ENCODE results near the gene P2RX6.

P2RX6 gene

GRCh38 chr22:20968281-20968977 lies 46.5 kb upstream of the P2RX6 start:
- TF ChIP-seq SIN3A (IDR thresholded peaks at IDR 0.05; ENCODE audit: borderline replicate concordance, insufficient read depth, low read length) (no peak), FOXP2 (optimal IDR thresholded peaks at IDR 0.05; ENCODE audit: borderline replicate concordance, extremely low read depth, extremely low read length, insufficient read depth) (no peak)
- TF ChIP-seq, protein P1, sequence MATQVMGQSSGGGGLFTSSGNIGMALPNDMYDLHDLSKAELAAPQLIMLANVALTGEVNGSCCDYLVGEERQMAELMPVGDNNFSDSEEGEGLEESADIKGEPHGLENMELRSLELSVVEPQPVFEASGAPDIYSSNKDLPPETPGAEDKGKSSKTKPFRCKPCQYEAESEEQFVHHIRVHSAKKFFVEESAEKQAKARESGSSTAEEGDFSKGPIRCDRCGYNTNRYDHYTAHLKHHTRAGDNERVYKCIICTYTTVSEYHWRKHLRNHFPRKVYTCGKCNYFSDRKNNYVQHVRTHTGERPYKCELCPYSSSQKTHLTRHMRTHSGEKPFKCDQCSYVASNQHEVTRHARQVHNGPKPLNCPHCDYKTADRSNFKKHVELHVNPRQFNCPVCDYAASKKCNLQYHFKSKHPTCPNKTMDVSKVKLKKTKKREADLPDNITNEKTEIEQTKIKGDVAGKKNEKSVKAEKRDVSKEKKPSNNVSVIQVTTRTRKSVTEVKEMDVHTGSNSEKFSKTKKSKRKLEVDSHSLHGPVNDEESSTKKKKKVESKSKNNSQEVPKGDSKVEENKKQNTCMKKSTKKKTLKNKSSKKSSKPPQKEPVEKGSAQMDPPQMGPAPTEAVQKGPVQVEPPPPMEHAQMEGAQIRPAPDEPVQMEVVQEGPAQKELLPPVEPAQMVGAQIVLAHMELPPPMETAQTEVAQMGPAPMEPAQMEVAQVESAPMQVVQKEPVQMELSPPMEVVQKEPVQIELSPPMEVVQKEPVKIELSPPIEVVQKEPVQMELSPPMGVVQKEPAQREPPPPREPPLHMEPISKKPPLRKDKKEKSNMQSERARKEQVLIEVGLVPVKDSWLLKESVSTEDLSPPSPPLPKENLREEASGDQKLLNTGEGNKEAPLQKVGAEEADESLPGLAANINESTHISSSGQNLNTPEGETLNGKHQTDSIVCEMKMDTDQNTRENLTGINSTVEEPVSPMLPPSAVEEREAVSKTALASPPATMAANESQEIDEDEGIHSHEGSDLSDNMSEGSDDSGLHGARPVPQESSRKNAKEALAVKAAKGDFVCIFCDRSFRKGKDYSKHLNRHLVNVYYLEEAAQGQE (IDR thresholded peaks at IDR 0.05; ENCODE audit: insufficient read depth in 1 of 2, low read depth in 2 of 2, low read length in 2 of 2) = no peak

DNA sequence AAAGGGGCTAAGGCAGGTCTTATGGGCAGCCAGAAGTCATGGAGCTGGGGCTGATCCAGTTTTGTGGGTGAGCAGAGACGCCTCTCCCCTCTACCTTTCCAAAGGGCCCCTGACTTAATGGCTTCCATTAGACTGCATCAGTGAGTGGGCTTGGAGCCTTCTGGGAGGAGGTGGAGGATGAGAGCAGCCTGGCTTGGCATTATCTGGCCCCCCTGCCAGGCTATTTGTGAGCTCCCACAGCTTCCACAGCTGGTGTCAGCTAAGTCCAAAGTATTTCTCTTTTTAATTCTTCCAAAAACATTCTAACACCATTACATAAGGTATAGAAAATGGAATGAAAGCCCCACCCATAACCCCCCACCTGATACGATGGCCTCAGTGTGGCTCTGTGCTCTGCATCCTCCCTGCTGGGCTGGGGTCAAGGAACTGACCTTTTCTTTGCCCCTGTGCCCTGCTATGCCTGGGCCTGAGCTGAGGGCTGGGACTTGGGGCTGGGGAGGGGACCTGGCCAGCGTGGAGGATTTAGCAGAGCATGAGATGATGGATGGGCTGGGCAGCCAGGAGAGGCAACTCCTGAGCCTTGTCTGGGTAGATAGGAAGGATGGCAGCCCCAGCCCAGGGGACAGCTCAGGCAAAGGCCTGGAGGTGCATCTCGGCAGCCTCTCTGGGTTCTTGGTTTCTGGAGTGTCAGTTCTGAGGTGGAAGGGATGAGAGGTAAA lies 43.9 kb upstream of the P2RX6 start:
- TF ChIP-seq POLR2AphosphoS5 (IDR thresholded peaks at IDR 0.05; ENCODE audit: low read depth, low read length) (no peak), TAF1 (IDR thresholded peaks at IDR 0.05; ENCODE audit: borderline replicate concordance, insufficient read depth, low read length) (no peak), SIN3A (IDR thresholded peaks at IDR 0.05; ENCODE audit: borderline replicate concordance, insufficient read depth, low read length) (no peak), FOXP2 (optimal IDR thresholded peaks at IDR 0.05; ENCODE audit: borderline replicate concordance, extremely low read depth, extremely low read length, insufficient read depth) (no peak)
- TF ChIP-seq, protein P1 (IDR thresholded peaks at IDR 0.05; ENCODE audit: insufficient read depth in 1 of 2, low read depth in 2 of 2, low read length in 2 of 2) = no peak

GRCh38 chr22:20972933-20973577 lies 41.9 kb upstream of the P2RX6 start:
- TF ChIP-seq FOXP2 (optimal IDR thresholded peaks at IDR 0.05; ENCODE audit: borderline replicate concordance, extremely low read depth, extremely low read length, insufficient read depth) (no peak), SIN3A (IDR thresholded peaks at IDR 0.05; ENCODE audit: borderline replicate concordance, insufficient read depth, low read length) (no peak), POLR2AphosphoS5 (IDR thresholded peaks at IDR 0.05; ENCODE audit: low read depth, low read length) (no peak), TAF1 (IDR thresholded peaks at IDR 0.05; ENCODE audit: borderline replicate concordance, insufficient read depth, low read length) (no peak)
- TF ChIP-seq, protein P1 (IDR thresholded peaks at IDR 0.05; ENCODE audit: insufficient read depth in 1 of 2, low read depth in 2 of 2, low read length in 2 of 2) = no peak

DNA sequence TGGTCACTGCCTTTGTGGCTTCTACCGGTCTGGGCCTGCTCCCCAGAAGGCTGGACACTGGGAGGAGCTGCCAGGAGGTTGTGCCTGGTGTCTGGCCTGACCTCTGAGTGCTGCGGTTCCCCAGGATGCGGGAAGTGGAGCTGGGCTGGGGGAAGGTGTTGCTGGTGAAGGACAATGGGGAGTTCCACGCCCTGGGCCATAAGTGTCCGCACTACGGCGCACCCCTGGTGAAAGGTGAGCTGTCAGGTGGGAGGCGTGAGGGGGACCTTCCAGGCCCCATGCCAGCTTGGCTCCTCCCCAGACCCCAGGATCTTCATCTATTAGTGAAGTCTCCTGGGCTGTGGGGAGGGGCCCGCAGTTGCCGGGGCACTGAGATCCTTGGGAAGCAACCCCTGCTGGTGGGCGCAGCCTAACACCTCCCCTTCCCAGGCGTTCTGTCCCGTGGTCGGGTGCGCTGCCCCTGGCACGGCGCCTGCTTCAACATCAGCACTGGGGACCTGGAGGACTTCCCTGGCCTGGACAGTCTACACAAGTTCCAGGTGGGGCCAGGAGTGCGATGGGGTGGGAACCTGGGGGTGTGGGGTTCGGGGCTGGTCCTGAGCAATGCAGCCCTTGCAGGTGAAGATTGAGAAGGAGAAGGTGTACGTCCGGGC lies 41.2 kb upstream of the P2RX6 start:
- TF ChIP-seq TAF1 (IDR thresholded peaks at IDR 0.05; ENCODE audit: borderline replicate concordance, insufficient read depth, low read length) = no peak
- TF ChIP-seq, protein P1 (IDR thresholded peaks at IDR 0.05; ENCODE audit: insufficient read depth in 1 of 2, low read depth in 2 of 2, low read length in 2 of 2) = no peak
- no peak for TF ChIP-seq FOXP2 (optimal IDR thresholded peaks at IDR 0.05; ENCODE audit: borderline replicate concordance, extremely low read depth, extremely low read length, insufficient read depth)
- TF ChIP-seq POLR2AphosphoS5 (IDR thresholded peaks at IDR 0.05; ENCODE audit: low read depth, low read length) = no peak
- TF ChIP-seq SIN3A (IDR thresholded peaks at IDR 0.05; ENCODE audit: borderline replicate concordance, insufficient read depth, low read length) = no peak
